KOPT-K1 (cell line): ENCODE results near the gene HACE1.
"Not testable (repeated sequence)": the region's sequence is repeated elsewhere in the genome, so short reads cannot be mapped to it uniquely, and the experiment has no call there.

Experiments used
- H3K27ac ChIP-seq: fragments of 200-600 bp; sonication (generic); 2 replicates; pipeline ENCODE4 v1.5.1; 2016; ENCODE audit warnings: antibody characterized with exemption, mild to moderate bottlenecking, low read depth, low read length; ENCODE audit not compliant: poor library complexity, severe bottlenecking
- H3K36me3 ChIP-seq: fragments of 200-600 bp; sonication (generic); 2 replicates; pipeline ENCODE4 v1.5.1; 2017; ENCODE audit warnings: antibody characterized with exemption, mild to moderate bottlenecking, low read length, moderate library complexity; ENCODE audit not compliant: insufficient read depth
- H3K9me3 ChIP-seq: fragments of 200-600 bp; sonication (generic); 2 replicates; pipeline ENCODE4 v1.5.1; 2017; ENCODE audit warnings: antibody characterized with exemption, low read length, mild to moderate bottlenecking; ENCODE audit not compliant: insufficient read depth, poor library complexity, severe bottlenecking

Gene HACE1, protein sequence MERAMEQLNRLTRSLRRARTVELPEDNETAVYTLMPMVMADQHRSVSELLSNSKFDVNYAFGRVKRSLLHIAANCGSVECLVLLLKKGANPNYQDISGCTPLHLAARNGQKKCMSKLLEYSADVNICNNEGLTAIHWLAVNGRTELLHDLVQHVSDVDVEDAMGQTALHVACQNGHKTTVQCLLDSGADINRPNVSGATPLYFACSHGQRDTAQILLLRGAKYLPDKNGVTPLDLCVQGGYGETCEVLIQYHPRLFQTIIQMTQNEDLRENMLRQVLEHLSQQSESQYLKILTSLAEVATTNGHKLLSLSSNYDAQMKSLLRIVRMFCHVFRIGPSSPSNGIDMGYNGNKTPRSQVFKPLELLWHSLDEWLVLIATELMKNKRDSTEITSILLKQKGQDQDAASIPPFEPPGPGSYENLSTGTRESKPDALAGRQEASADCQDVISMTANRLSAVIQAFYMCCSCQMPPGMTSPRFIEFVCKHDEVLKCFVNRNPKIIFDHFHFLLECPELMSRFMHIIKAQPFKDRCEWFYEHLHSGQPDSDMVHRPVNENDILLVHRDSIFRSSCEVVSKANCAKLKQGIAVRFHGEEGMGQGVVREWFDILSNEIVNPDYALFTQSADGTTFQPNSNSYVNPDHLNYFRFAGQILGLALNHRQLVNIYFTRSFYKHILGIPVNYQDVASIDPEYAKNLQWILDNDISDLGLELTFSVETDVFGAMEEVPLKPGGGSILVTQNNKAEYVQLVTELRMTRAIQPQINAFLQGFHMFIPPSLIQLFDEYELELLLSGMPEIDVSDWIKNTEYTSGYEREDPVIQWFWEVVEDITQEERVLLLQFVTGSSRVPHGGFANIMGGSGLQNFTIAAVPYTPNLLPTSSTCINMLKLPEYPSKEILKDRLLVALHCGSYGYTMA

DNA sequence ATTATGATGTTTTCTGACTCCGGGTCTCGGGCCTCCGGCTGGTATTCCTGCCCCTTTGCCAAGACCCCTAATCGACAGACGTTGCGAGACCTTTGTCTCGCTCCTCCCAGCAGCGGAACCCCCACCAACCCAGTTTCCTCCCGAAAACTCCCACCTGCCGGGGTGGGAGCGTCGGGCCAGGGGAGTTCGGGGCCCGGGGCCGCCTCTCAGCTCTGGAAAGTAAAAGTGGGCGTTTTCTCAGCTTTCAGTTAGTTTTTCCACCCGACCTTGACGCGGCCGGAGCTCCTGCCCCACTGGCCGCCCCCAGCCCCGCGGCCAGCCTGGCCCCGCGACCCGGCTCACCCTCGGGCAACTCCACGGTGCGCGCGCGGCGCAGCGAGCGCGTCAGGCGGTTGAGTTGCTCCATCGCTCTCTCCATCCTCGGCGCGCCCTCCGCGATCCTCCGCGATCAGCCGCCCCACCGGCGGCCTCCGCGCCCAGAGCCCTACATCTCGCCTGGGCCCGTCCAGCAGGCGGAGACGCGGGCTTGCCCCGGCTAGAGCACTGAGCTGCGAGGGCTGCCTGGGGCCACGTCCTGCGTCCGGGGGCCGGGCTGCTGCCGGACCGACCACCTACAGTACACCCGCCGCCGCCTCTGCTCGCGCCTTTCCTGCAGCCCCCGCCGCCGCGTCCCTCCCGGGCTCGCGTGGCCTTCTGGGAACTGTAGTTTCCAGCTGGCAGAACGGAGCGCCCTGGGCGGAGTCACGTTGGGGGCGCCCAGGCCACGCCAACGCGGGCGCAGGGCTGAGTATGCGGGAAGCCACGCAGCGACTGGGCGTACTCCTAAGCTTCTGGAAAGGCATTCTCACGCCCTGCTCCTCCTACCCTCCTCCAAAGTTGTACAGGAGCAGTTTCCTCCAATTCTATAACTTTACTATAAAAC lies at the start of gene HACE1:
TSS of gene HACE1 (minus strand) at position 695 of the 922 bp plus-strand sequence. CDS start at position 418, 277 bp downstream.
- Histone ChIP-seq H3K27ac (peak within 1 kb of the TSS; percentile 83), H3K36me3 (0 out of 2 replicates have a peak, but pooled peaks cover 6% of the 10 kb centered on the region), H3K9me3 (no peaks in the 10 kb centered on the region)

DNA sequence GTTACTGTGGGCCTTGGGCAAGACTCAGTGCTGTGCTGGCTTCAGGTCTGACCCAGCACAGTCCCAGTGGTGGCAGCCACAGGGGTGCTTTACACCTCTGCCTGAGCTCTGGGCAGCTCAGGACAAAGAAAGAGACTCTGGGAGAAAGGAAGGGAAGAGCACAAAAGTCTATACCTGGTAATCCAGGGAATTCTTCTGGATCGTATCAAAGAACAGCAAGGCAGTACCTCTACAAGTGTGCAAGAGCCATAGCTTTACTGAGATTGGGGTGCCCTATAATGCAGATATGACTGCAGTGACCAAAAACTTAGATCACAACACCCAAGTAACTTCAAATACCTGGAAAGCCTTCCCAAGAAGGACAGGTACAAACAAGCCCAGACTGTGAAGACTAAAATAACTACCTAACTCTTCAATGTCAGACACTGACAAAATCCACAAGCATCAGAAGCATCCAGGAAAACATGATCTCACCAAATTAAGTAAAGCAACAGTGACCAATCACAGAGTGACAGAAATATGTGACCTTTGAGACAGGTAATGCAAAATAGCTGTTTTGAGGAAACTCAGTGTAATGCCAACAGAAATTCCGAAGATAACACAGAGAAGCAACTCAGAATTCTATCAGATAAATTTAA lies 49.3 kb upstream of the HACE1 start:
- no peaks in the 10 kb centered on the region for H3K36me3 ChIP-seq
- H3K27ac ChIP-seq, result no peak overlapping the region
- peaks cover 10% of the 10 kb centered on the region for H3K9me3 ChIP-seq

DNA sequence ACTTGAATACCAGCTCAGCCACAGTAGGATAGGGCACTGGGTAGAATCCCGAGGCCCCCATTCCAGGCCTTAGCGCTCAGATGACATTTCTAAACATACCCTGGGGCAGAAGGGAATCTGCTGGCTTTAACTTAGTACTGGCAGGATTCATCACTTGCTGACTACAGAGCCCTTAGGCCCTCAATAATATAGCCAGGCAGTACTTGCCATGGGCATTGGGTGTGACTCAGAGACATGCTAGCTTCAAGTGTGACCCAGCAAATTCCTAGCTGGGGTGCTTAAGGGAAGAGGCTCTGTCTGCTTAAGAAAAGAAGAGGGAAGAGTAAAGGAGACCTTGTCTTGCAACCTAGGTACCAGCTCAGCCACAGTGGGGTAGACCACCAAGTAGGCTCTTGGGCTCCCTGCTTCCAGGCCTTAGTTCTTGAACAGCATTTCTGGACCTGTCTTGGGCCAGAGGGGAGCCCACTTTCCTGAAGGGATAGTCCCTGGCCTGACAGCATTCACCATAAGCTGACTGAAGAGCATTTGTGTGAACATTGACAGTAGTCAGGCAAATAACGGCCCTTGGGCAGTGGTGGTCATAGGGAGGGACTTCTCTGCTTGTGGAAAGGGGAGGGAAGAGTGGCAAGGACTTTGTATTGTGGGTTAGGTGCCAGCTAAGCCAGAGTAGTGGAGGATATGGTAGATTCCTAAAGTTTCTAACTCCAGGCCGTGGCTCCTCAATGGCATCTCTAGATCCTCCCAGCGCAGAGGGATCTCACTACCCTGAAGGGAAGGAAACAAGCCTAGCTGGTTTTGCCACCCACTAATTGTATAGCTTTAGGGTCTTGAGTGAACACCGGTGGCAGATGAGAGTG lies 48.5 kb upstream of the HACE1 start:
- no peaks in the 10 kb centered on the region for H3K36me3 ChIP-seq
- H3K9me3 ChIP-seq, result peaks cover 10% of the 10 kb centered on the region
- H3K27ac ChIP-seq, result no peak overlapping the region

DNA sequence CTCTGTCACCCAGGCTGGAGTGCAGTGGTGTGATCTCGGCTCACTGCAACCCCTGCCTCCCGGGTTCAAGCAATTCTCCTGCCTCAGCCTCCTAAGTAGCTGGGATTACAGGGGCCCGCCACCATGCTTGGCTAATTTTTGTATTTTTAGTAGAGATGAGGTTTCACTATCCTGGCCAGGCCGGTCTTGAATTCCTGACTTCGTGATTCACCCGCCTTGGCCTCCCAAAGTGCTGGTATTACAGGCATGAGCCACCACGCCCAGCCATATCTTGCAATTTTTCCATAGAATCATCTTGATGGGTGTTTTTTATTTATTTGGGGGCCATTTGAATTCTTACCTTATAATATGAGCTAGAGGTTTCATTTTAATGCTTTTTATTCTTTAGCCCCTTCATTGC lies 39.2 kb upstream of the HACE1 start:
- peaks cover 14% of the 10 kb centered on the region for H3K9me3 ChIP-seq
- not testable (repeated sequence) for H3K36me3 ChIP-seq

DNA sequence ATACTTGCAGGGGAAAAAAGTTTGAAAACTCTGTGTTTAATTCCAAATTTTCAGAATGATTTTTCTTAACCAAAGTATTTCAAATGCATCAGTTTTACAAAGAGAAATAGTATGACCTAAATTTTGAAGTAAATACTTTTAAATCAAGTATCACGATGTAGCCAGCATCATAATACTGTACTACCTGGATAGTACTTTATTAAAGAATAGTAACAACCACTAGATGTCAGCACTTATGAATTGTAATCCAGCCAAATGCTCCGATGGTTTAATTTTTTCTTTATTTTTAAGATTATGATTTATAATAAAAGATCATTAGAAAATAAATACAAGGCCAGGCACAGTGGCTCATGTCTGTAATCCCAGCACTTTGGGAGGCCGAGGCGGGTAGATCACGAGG lies 37.2 kb upstream of the HACE1 start:
- H3K9me3 ChIP-seq, result peaks cover 4% of the 10 kb centered on the region
- H3K27ac ChIP-seq, result no peak overlapping the region
- no peaks in the 10 kb centered on the region for H3K36me3 ChIP-seq

More for the DNA sequence above, 39.2 kb upstream of the HACE1 start:
- H3K27ac ChIP-seq, result not testable (repeated sequence)

DNA sequence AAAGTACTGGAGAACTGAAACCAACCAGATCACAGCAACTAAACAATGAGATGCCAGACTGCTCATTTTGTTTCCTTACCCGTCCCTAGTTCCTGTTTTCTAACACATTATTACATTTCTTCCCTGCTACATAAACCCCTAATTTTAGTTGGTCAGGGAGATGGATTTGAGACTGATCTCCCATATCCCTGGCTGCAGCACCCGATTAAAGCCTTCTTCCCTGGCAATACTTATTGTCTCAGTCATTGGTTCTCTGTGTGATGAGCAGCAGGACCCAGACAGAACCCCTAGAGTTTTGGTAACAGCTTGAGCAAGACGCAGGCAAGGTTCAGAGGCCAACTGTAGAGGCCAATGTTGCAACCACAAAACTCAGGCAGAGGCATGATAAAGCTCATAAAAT lies 28.3 kb upstream of the HACE1 start:
- Histone ChIP-seq H3K36me3 (no peaks in the 10 kb centered on the region), H3K27ac (no peak overlapping the region), H3K9me3 (peaks cover 19% of the 10 kb centered on the region)

DNA sequence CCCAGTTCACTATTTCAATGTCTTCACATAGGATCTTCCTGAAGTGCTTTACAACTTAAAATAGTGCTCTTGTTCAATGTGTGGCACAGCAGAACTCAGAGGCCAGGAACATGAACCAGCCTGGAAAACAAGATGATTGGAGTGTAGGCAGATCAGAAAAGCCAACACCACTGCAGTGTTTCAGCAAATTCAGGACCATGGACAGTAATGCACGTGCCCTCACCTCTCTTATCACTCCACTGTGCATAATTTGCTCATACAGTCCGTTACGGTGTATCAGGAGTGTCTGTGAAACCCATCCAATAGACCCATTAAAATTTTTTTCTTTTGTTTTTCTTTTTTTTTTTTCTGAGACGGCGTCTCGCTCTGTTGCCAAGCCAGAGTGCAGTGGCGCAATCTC lies 27.6 kb upstream of the HACE1 start:
- Histone ChIP-seq H3K27ac (no peak overlapping the region), H3K9me3 (peaks cover 19% of the 10 kb centered on the region), H3K36me3 (no peaks in the 10 kb centered on the region)

DNA sequence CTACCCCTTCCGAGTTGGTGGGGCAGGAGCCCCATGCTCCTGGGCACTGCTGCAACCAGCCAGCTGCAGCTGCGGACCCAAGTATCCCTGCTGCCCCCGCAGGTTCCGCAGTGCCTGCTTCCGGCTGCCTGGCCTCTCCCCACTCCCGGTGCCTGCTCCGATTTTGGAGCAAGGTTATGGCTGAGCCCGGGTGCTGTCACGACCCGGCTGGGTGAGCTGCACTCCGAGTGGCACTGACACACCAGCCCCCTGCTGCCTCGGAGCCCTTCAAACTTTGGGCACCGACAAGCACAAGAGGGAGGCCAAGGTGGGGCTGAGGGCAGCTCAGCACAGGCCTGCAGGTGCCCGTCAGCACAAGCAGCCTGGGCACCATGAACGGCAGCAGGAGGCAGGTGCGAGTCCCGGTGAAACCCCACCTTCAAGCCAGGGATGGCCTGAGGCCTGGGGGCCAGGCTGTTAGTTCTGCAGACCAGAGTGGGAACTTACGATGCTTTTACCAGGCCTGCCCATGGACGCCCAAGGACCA lies 25.9 kb upstream of the HACE1 start:
- H3K27ac ChIP-seq, result no peak overlapping the region
- no peaks in the 10 kb centered on the region for H3K36me3 ChIP-seq
- peaks cover 19% of the 10 kb centered on the region for H3K9me3 ChIP-seq

DNA sequence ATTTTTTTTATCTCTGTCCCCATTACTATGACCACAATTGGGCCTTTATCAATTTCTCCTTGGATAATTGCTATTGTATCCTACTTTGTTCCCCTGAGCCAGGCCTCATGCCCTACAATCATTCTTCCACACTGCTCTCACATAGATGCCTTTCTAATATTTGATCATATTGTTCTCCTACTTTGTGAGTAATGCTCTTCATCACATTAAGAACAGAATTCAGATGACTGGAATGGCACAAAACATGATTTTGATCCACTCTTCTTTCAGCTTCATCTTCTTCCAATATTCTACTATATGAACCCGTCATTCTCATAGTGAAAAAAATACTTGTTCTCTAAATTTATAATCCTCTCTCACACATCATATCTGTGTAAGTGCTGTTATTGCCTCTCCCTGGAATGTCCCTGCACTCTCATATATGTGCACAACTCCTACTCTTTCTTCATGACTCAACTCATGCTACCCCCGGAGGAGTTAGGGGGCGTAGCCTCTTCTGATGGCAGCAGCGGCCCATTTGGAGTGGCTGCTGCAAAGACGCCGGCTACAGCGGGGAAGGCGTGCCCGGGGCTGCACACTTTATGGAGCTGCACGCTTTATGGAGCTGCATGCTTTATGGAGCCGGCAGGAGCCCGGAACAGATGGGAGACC lies 25.3 kb upstream of the HACE1 start:
- H3K27ac ChIP-seq, result no peak overlapping the region
- peaks cover 19% of the 10 kb centered on the region for H3K9me3 ChIP-seq
- H3K36me3 ChIP-seq, result no peaks in the 10 kb centered on the region

DNA sequence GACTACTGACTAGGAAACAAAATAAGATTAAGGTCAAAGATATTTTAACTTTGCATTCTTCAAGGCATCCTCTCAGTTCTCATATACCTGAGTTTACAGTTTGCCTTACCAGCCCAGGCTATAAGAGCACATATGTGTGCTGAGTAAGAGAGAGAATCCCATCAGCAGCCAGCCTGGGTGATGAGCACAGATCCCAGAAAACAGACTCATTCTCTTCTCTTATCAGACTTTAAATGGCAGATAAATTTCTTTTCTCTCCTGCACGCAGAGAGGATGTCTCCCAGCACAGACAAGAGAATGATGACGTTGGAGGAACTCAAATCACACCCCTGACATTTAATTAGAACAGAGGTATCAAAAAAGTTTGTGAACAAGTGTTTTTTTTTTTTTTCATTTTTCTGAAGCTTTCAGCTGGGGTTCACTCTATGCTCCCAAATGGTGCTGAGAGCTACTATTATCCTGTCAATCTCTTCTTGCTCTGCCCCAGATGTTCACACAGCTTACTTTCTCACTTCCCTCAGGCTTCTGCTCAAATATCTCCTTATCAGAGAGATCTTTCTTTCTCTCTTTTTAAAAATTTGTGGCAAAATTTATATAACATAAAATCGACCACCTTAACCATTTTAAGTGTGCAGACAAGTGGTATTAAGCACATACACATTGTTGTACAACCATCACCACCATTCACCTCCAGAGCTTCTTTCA lies 22.4 kb upstream of the HACE1 start:
- no peak overlapping the region for H3K27ac ChIP-seq
- H3K36me3 ChIP-seq, result no peaks in the 10 kb centered on the region
- H3K9me3 ChIP-seq, result no peaks in the 10 kb centered on the region

DNA sequence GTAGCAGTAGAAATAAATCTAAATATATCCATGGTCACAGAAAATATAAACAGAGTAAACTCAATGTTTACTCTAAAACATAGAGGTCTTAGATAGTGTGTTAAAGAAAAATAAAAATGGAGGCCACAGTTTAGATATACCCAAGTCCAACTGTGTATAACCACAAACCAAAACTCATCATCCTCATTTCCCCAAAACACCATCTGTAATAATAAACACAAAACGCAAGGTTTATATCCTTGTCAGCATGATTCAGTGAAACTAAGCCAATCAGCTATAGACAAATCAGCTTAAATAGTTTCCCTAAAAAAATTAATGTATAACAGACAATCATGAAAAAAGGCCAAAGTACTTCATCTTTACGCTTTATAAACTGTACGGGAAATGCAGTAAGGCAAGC lies 2.7 kb upstream of the HACE1 start:
- H3K36me3 ChIP-seq, result no peaks in the 10 kb centered on the region
- no peaks in the 10 kb centered on the region for H3K9me3 ChIP-seq
- no peak overlapping the region for H3K27ac ChIP-seq

DNA sequence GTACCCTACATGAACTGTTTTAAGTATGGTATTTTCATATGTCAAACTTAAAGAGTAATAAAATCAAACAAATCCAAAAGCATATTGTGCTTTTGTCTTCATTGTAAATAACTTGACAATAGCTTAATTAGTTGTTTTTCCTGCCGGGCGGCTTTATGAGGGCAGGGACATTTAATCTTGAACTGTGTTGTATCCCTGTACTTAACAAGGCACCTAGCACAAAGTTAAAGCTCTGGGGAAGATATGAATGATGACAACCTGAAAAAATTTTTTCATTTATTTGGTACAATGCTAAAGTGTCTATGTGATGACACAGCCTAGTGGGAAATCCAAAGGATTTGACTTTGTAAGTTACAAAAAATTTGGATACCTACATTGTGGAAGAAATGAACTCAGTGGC lies 502 bp upstream of the HACE1 start:
- H3K36me3 ChIP-seq, result 0 out of 2 replicates have a peak, but pooled peaks cover 6% of the 10 kb centered on the region
- peak overlapping the region; percentile 83 for H3K27ac ChIP-seq

More for the DNA sequence above, 502 bp upstream of the HACE1 start:
- H3K9me3 ChIP-seq, result no peaks in the 10 kb centered on the region
